ENCODE results near the gene FBLN2.

- TF ChIP-seq POLR2A (IDR thresholded peaks at IDR 0.05) (no peak), POLR2AphosphoS5 (IDR thresholded peaks at IDR 0.05; ENCODE audit: insufficient read depth in 1 of 2, low read depth in 1 of 2) (no peak)
Observed at GRCh38 chr3:13634615-13635014, 85.7 kb downstream of the FBLN2 start.

Measured in vagina (tissue), 2 donors.